Smooth muscle cell of the coronary artery (primary cell): ENCODE data around the gene TMEM204. TPM values are rescaled to one million over a fixed set of nuclear protein-coding genes. Genes with fewer than 3 reads are reported as not detected.

ENCODE experiments used
- total RNA-seq: library from RNA; depleted of rRNA; stranded (reverse); fragments of >200 nt; gene quantifications from 2 replicates; pipeline ENCODE4 v1.2.3, GENCODE V29; 2014; ENCODE audit warnings: low replicate concordance

TMEM204 gene
- 19.0 and 45.4 TPM in 2 replicates for total RNA-seq

GRCh38 chr16:1533443-1533951 is at the start of gene TMEM204:
Gene TMEM204 (plus strand): TSS chr16:1533666. CDS start chr16:1534276, 610 bp downstream.

DNA sequence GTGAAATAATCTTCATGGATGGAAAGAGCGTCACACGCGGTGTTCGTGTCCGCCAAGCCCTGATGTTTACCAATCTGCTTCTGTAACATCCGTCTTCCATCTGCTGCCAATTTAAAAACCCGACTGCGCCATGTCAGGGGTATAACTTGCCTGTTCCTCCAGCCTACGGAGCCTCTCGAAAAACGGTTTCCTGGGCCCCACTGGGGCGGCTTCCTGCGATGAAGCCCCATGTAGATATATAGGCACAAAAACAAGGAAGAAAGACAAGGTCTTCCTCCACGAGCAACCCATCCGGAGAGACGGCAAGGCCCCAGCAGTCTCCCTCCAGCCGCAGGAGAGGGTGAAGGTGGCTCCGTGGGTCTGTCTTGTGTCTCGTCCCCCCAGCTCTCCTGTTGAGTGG is 44.8 kb upstream of the TMEM204 start, which contains the start of gene PTX4:
TSS of gene PTX4 (minus strand) at position 326 of the 400 bp plus-strand sequence. CDS start at position 291, 35 bp downstream.

DNA sequence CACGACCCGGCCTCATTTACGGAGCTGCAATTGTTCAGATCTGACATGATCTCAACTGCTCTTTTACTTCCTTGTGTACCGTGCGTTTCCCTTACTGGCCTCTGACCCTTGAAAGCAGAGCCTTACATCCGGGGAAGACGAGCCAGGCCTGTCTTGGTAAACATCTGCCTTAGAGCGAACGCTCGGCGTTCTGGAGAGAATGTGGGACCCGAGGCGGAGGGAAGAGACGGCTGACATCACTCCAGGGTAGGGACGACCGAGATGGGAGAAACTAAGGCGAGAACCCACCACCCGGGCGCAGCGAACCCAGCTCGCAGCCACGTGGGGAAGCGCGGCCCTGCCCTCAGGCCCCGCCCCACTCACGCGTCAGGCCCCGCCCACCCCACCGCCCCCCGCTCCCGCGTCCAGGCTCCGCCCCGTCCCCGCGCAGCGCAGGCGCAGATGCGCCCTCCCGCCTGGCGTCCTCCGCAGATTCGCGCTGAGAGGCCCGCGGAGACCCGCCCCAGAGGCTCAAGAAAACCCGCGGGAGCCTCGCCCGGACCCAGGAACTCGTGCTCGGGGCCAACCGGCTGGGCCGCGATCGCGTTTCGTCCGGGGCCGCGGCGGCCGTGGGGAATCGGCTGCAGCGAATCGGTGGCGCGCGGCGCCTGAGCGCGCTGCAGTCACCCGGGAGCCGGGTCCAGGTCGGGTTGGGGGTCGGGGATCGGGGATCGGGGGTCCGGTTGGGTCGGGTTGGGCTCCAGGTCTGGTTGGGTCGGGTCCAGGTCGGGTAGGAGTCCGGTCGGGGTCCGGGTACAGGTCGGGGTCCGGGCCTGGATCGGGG is 40.3 kb upstream of the TMEM204 start, which contains the start of gene TELO2:
TSS of gene TELO2 (plus strand) at position 438 of the 823 bp plus-strand sequence. CDS start 922 bp downstream, outside the sequence.

Other genes with a start within 250 kb of the TMEM204 start
- gene UBE2I, start 224.0 kb upstream of the TMEM204 start, total RNA-seq = 33.1 and 36.5 TPM in 2 replicates
- 0.60 TPM in 1 of 2 replicates, not detected in the other for gene BAIAP3, start 200.0 kb upstream of the TMEM204 start, total RNA-seq
- 31.9 and 68.2 TPM in 2 replicates for gene TSR3, start 181.8 kb upstream of the TMEM204 start, total RNA-seq
- gene GNPTG, start 181.7 kb upstream of the TMEM204 start, total RNA-seq = 32.8 and 93.4 TPM in 2 replicates
- gene UNKL, start 119.0 kb upstream of the TMEM204 start, total RNA-seq = 5.3 and 9.7 TPM in 2 replicates
- gene UQCC4, start 112.9 kb upstream of the TMEM204 start, total RNA-seq = 16.8 and 18.8 TPM in 2 replicates
- not detected in 2 replicates for gene PERCC1, start 102.6 kb upstream of the TMEM204 start, total RNA-seq
- gene CCDC154, start 89.1 kb upstream of the TMEM204 start, total RNA-seq = 0.08 and 0.70 TPM in 2 replicates
- gene CLCN7, start 58.6 kb upstream of the TMEM204 start, total RNA-seq = 35.6 and 83.5 TPM in 2 replicates
- not detected in 2 replicates for gene PTX4, start 44.7 kb upstream of the TMEM204 start, total RNA-seq
- gene TELO2, start 40.3 kb upstream of the TMEM204 start, total RNA-seq = 5.1 and 10.0 TPM in 2 replicates
- 23.9 and 68.7 TPM in 2 replicates for gene IFT140, start 78.4 kb downstream of the TMEM204 start, total RNA-seq
- 4.4 and 4.8 TPM in 2 replicates for gene CRAMP1, start 78.7 kb downstream of the TMEM204 start, total RNA-seq
- gene JPT2, start 144.6 kb downstream of the TMEM204 start, total RNA-seq = 8.8 and 26.7 TPM in 2 replicates
- gene MAPK8IP3, start 172.5 kb downstream of the TMEM204 start, total RNA-seq = 31.8 and 51.6 TPM in 2 replicates
- 35.7 and 45.9 TPM in 2 replicates for gene NME3, start 237.9 kb downstream of the TMEM204 start, total RNA-seq
- 5.0 TPM in 2 replicates for gene EME2, start 239.1 kb downstream of the TMEM204 start, total RNA-seq
- 71.6 and 87.2 TPM in 2 replicates for gene MRPS34, start 239.5 kb downstream of the TMEM204 start, total RNA-seq
- 30.8 and 55.7 TPM in 2 replicates for gene SPSB3, start 248.9 kb downstream of the TMEM204 start, total RNA-seq
- gene NUBP2, start 249.3 kb downstream of the TMEM204 start, total RNA-seq = 30.3 and 65.2 TPM in 2 replicates